Right renal pelvis (tissue), 4 donors: ENCODE results near the gene NR2F2. TPM values are rescaled to one million over a fixed set of nuclear protein-coding genes. Genes with fewer than 3 reads are reported as not detected.

ENCODE experiments used
- DNase-seq, 4 donors: peaks; one replicate each; pipeline ENCODE4 v3.0.0-alpha.2; 2013; ENCODE audit warnings: low read depth in 4 of 4, low spot score in 3 of 4, missing footprints in 1 of 4
- polyA plus RNA-seq, 4 donors: library from polyadenylated mRNA; unstranded; fragments of 120-200 nt; gene quantifications; one replicate each; pipeline ENCODE4 v1.2.1, GENCODE V29; 2013; ENCODE audit not compliant: insufficient read length in 4 of 4

NR2F2 gene
- polyA plus RNA-seq, 4 donors: 350 to 428 (median 397) TPM

DNA sequence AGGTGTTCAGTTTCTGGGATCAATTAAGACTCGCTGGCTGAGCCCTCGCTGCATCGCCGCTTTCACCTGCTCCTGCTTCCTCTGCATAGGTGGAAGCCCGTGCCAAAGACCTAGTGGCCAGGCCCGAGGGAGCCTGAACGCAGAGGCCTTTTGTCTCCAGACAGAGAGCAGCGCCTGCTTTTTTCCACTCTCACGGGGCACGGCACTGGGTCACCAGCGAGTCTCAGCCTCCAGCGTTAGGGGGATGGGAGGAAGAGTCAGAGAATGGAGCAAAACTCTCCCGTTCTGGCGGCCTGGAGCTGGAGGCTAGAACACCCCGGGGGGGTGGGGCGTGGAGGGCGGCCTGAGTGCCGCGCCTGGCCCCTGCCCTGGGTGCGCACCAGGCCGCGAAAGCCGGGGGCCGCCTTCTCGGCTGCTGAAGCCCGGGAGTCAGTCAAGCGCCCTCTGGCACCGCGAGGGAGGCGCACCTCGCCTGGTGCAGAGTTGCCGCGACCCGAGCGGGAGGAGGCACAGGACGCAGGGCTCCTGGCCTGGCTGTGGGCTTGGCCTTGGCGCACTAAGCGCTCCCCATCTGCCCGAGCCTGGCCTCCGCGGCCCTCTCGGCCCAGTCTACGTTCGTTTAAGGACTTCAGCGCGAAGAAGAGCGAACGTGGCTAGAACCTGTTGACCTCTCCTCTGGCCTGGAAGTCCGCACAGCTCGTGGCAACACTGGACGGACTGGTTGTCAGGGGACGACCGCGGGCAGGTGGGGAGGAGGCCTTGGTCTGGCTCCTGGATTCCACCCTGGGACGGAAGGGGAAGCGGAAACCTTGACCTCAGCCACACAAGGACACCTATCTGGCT lies 21.5 kb downstream of the NR2F2 start:
- DNase-seq: peak in 2 of 4 donors; percentile 33 to 56

GRCh38 chr15:96352604-96353405 lies 22.3 kb downstream of the NR2F2 start:
- DNase-seq: peak in 2 of 4 donors; percentile 14 to 32

GRCh38 chr15:96353416-96353929 lies 23.0 kb downstream of the NR2F2 start:
- DNase-seq: peak in 2 of 4 donors; percentile 14 to 49

- DNase-seq: peak; percentile 68 to 77 (median 72)
Measured at GRCh38 chr15:96353930-96354730, 23.6 kb downstream of the NR2F2 start.

DNA sequence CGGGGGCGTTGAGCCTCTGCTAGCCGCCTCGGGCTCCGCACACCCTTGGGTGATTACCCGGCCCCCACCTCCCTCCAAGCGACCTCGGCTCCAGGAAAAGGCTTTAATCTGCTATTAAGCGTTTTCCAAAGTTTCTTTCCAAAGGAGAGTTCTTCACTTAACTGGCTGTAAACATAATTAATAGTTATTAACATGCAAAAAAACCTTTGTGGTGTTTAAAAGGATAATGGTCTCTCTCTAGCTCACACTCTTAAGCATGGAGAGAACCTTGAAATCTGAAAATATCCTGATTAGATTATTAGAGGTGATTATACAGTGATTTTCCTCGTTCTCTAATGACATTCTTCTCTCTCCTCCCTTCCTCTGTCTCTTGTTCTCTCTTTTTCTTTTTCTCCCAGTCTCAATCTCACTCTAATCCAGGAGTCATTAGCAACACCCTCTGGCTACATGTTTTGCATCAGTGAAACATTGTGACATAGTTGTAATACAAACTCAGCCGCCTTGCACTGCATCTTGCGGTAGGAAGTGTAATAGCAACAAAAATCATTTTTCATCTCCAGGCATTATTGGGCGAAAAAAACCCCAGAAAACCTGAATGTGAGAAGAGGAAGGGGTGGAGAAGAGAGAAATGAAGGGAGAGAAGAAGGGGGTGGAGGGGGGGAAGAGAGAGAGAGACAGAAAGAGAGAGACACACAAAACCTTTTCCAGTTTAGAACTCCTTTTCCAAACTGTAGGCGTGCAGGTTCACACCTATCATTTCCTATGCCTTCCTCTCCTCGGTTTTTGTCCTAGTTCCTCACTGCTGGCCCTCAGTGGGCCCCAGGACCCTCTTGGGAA lies 24.4 kb downstream of the NR2F2 start:
- peak; percentile 42 to 54 (median 48) for DNase-seq

- peak in 3 of 4 donors; percentile 12 to 27 (median 12) for DNase-seq
Measured at GRCh38 chr15:96355568-96356187, 25.2 kb downstream of the NR2F2 start.

GRCh38 chr15:96356494-96357455 lies 26.3 kb downstream of the NR2F2 start:
- peak; percentile 82 to 92 (median 84) for DNase-seq

- peak in 2 of 4 donors; percentile 10 to 16 for DNase-seq
Measured at GRCh38 chr15:96358001-96358801, 27.7 kb downstream of the NR2F2 start.

DNA sequence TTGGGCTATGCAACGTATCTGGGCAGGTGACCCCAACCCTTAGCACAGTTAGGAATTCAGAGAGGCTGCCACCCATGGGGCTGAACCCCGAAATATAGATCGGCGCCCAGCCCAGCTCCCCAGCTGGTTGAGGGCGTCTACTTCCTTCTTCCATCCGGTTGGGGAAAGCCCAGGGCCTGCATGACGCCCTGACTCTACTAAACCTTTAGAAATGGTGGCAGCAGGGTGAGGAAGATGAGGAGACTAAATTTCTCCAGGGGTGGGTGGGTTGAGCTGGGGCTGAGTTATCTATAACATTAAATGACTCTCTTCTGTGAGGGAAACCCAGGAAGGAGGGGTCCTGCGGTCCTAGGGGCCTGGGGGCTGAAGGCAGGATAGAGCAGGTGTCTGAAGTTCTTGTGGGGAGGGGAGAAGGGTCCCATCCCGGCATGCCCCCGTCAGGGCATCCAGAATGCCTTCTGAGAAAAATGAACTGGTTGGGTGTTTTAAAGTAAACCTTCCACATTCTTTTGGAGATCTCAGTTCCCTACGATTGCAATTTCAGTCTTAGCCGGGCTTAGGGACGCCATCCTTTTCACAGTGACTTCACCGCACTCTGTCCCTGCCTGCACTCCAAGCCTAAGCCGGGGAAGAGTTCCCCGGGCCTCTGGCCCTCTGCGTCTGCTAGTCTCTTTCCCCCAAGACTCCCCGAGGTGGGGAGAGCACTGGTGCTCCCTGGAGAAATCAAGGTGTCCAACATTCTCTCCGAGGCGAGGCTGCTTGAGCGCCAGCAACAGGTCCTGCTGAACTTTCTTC lies 28.5 kb downstream of the NR2F2 start:
- DNase-seq: no peak

GRCh38 chr15:96359616-96360521 lies 29.4 kb downstream of the NR2F2 start:
- peak; percentile 68 to 73 (median 69) for DNase-seq

- DNase-seq: peak; percentile 40 to 53 (median 42)
Measured at GRCh38 chr15:96360581-96361308, 30.2 kb downstream of the NR2F2 start.

GRCh38 chr15:96361309-96362010 lies 31.0 kb downstream of the NR2F2 start:
- DNase-seq: peak in 1 of 4 donors; percentile 8

GRCh38 chr15:96362011-96362754 lies 31.7 kb downstream of the NR2F2 start:
- no peak for DNase-seq
